PC-3 (cell line): ENCODE data around the gene KDM7A. TPM values are rescaled to one million over a fixed set of nuclear protein-coding genes. Genes with fewer than 3 reads are reported as not detected.

Experiments used
- ATAC-seq: fragments of 200-7000 bp; cut with Tn5 transposase; 2 replicates; pipeline ENCODE4 v1.9.1; 2020; ENCODE audit warnings: mild to moderate bottlenecking, moderate library complexity
- BruUV-seq: library from RNA; stranded (reverse); fragments of 400-500 nt; replicated peaks from 2 replicates; lab custom pipeline; 2021; lab: Mats Ljungman, UMichigan
- CTCF ChIA-PET: fragments of 300-600 bp; sonication (Branson Sonifier 250); formaldehyde crosslinking; loops from one replicate; lab custom pipeline; 2022; ENCODE audit warnings: antibody characterized with exemption; lab: Charles Lee
- POLR2A ChIA-PET: fragments of 300-600 bp; sonication (Branson Sonifier 250); formaldehyde crosslinking; loops from one replicate; lab custom pipeline; 2022; ENCODE audit warnings: antibody characterized with exemption; ENCODE audit not compliant: unreplicated experiment; lab: Charles Lee
- DNase-seq: peaks from one replicate; pipeline ENCODE4 v3.0.0-alpha.2; 2015
- H2AFZ ChIP-seq: fragments of 300-600 bp; sonication (generic); 2 replicates; pipeline ENCODE4 v1.6.0; 2016; ENCODE audit warnings: antibody characterized with exemption, low read length
- H3F3A ChIP-seq: fragments of 300-600 bp; sonication (generic); one replicate; pipeline ENCODE4 v1.6.0; 2017; ENCODE audit warnings: antibody characterized with exemption, low read length, control low read depth, mild to moderate bottlenecking; ENCODE audit not compliant: unreplicated experiment
- H3K27ac ChIP-seq: fragments of 300-600 bp; sonication (generic); 2 replicates; pipeline ENCODE4 v1.5.1; 2016; ENCODE audit warnings: mild to moderate bottlenecking, low read length
- H3K27me3 ChIP-seq: fragments of 300-600 bp; sonication (generic); 2 replicates; pipeline ENCODE4 v1.6.1; 2016; ENCODE audit warnings: low read length, mixed read lengths
- H3K36me3 ChIP-seq: fragments of 300-600 bp; sonication (generic); 2 replicates; pipeline ENCODE4 v1.6.1; 2016; ENCODE audit warnings: low read depth, mixed run types, low read length, mixed read lengths
- H3K4me1 ChIP-seq: fragments of 300-600 bp; sonication (generic); 2 replicates; pipeline ENCODE4 v1.5.1; 2016; ENCODE audit warnings: low read length; ENCODE audit not compliant: insufficient read depth
- H3K4me2 ChIP-seq: fragments of 300-600 bp; sonication (generic); 2 replicates; pipeline ENCODE4 v1.6.0; 2016; ENCODE audit warnings: low read length
- H3K4me3 ChIP-seq: fragments of 300-600 bp; sonication (generic); 2 replicates; pipeline ENCODE4 v1.5.1; 2016; ENCODE audit warnings: mild to moderate bottlenecking, low read length, mixed read lengths
- H3K79me2 ChIP-seq: fragments of 300-600 bp; sonication (generic); 2 replicates; pipeline ENCODE4 v1.6.1; 2017; ENCODE audit warnings: low read length, mixed read lengths
- H3K9ac ChIP-seq: fragments of 300-600 bp; sonication (generic); 2 replicates; pipeline ENCODE4 v1.6.0; 2016; ENCODE audit warnings: mild to moderate bottlenecking, low read length
- H3K9me2 ChIP-seq: fragments of 300-600 bp; sonication (generic); replicated peaks from 2 replicates; pipeline ENCODE4 v1.6.1; 2016; ENCODE audit warnings: mixed run types, low read length, mixed read lengths
- H3K9me3 ChIP-seq: fragments of 300-600 bp; sonication (generic); 2 replicates; pipeline ENCODE4 v1.6.1; 2016; ENCODE audit warnings: low read length, mixed read lengths
- H4K20me1 ChIP-seq: fragments of 300-600 bp; sonication (generic); 2 replicates; pipeline ENCODE4 v1.6.1; 2016; ENCODE audit warnings: low read length, mixed read lengths
- CTCF ChIP-seq: fragments of 300-600 bp; sonication (generic); conservative IDR thresholded peaks from 2 replicates; pipeline ENCODE4 v1.5.1; 2017; ENCODE audit warnings: antibody characterized with exemption, low read depth, mild to moderate bottlenecking, low read length
- EZH2 ChIP-seq: fragments of 300-600 bp; sonication (generic); IDR thresholded peaks from one replicate; pipeline ENCODE4 v1.6.1; 2017; ENCODE audit warnings: antibody characterized with exemption, mild to moderate bottlenecking, low read length; ENCODE audit not compliant: unreplicated experiment
- EZH2phosphoT487 ChIP-seq: fragments of 300-600 bp; sonication (generic); IDR thresholded peaks from 2 replicates; pipeline ENCODE4 v1.6.1; 2018; ENCODE audit warnings: mild to moderate bottlenecking, antibody characterized with exemption, low read length, borderline replicate concordance
- intact Hi-C: fragments of 100-400 bp; cut with micrococcal nuclease; formaldehyde crosslinking; loops from 2 replicates; pipeline ENCODE4 v1.9.0; 2023
- total RNA-seq: library from RNA; depleted of rRNA; stranded (reverse); fragments of >200 nt; gene quantifications from 2 replicates; pipeline ENCODE4 v1.2.3, GENCODE V29; 2014

The KDM7A gene
- total RNA-seq, 1 experiment from 2014 or later, result 2.8 TPM

- H2AFZ ChIP-seq, result no peak overlapping the region
- no peak for ATAC-seq
- DNase-seq, result no peak
- H3K4me2 ChIP-seq, result no peak overlapping the region
- H3K4me3 ChIP-seq, result no peak overlapping the region
- POLR2A ChIA-PET, result no interaction called here
- CTCF ChIA-PET, result no interaction called here
- TF ChIP-seq EZH2 (no peak), CTCF (no peak), EZH2phosphoT487 (no peak)
- H3K36me3 ChIP-seq, result no peaks in the 10 kb centered on the region
- H4K20me1 ChIP-seq, result no peaks in the 10 kb centered on the region
- H3K9me2 ChIP-seq, result no peaks in the 10 kb centered on the region
- H3K9ac ChIP-seq, result no peak overlapping the region
- no peak overlapping the region for H3K27ac ChIP-seq
- H3K27me3 ChIP-seq, result no peaks in the 10 kb centered on the region
- no peaks in the 10 kb centered on the region for H3F3A ChIP-seq
- no TSS peak for BruUV-seq
- no peaks in the 10 kb centered on the region for H3K79me2 ChIP-seq
- no peaks in the 10 kb centered on the region for H3K9me3 ChIP-seq
- intact Hi-C loops, result no loop called here
- no peaks in the 10 kb centered on the region for H3K4me1 ChIP-seq
Observed at GRCh38 chr7:140136073-140136472, 40.7 kb downstream of the KDM7A start.

GRCh38 chr7:140134039-140134438, 42.7 kb downstream of the KDM7A start:
- intact Hi-C loops, result no loop called here
- Histone ChIP-seq H3K9ac (no peak overlapping the region), H3K4me1 (no peaks in the 10 kb centered on the region), H3K79me2 (no peaks in the 10 kb centered on the region), H4K20me1 (no peaks in the 10 kb centered on the region), H3K4me2 (no peak overlapping the region), H3K36me3 (no peaks in the 10 kb centered on the region), H2AFZ (no peak overlapping the region), H3K4me3 (no peak overlapping the region), H3K27ac (no peak overlapping the region), H3F3A (no peaks in the 10 kb centered on the region), H3K27me3 (no peaks in the 10 kb centered on the region), H3K9me2 (no peaks in the 10 kb centered on the region), H3K9me3 (no peaks in the 10 kb centered on the region)
- DNase-seq (no peak), ATAC-seq (no peak)
- ChIA-PET CTCF (no interaction called here), POLR2A (no interaction called here)
- no TSS peak for BruUV-seq
- TF ChIP-seq EZH2 (no peak), CTCF (no peak), EZH2phosphoT487 (no peak)

DNA sequence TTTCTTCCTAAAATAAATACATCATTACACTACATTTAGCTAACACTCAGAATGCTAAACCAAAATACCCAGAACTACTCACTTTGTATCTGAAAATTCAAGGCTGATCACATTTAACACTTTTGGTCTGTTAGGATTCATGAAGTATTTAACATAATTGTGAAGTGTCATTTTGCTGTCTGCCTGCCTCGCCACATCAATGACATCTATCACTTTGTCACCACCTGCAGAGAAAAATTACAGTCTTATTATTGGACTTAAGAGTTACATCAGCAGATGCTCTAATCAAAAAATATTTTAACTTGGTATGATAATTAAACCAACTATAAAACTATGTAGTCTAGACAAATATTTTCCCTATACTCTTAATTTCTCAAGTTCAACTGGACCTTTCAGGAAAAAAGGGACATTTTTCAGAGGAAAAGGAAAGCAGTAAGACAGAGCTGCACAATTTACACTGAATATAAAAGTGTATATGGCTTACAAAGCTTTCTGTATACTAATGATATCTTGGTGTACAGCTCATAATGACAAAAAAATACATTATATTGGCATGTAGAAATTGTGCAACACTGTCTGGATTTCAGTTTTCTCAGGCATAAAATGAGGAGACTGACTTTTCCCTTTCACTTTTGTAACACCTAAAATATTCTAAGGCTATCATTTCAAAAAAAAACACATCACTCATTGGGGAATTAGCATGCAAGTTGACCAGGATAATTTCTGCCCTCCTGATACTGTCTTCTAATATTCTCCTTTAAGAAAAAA, 49.2 kb downstream of the KDM7A start:
- H3K79me2 ChIP-seq, result no peaks in the 10 kb centered on the region
- H3K4me3 ChIP-seq, result no peak overlapping the region
- no peaks in the 10 kb centered on the region for H4K20me1 ChIP-seq
- POLR2A ChIA-PET, result no interaction called here
- BruUV-seq, result no TSS peak
- CTCF ChIA-PET, result no interaction called here
- H3K27me3 ChIP-seq, result no peaks in the 10 kb centered on the region
- no peak overlapping the region for H3K9ac ChIP-seq
- H2AFZ ChIP-seq, result no peak overlapping the region
- ATAC-seq, result no peak
- intact Hi-C loops, result no loop called here
- DNase-seq, result no peak
- H3F3A ChIP-seq, result no peaks in the 10 kb centered on the region
- no peaks in the 10 kb centered on the region for H3K4me1 ChIP-seq
- no peaks in the 10 kb centered on the region for H3K36me3 ChIP-seq
- H3K4me2 ChIP-seq, result no peak overlapping the region
- H3K27ac ChIP-seq, result no peak overlapping the region
- H3K9me2 ChIP-seq, result no peaks in the 10 kb centered on the region
- TF ChIP-seq CTCF, result no peak
- no peak for TF ChIP-seq EZH2
- no peak for TF ChIP-seq EZH2phosphoT487
- H3K9me3 ChIP-seq, result no peaks in the 10 kb centered on the region
